Stimulated activated CD8-positive, alpha-beta memory T cell treated with anti-CD3 and anti-CD28 coated beads, Interleukin-15, amount 100 ng/mL, for 1 hour (primary cell): ENCODE data around the gene TBC1D22A.

Experiments
- DNase-seq: peaks from one replicate; pipeline ENCODE4 v3.0.0-alpha.2; 2020; ENCODE audit warnings: low read depth

The TBC1D22A gene

GRCh38 chr22:47059076-47059475 lies 296.6 kb downstream of the TBC1D22A start:
- no peak for DNase-seq

GRCh38 chr22:47059701-47060161 lies 297.3 kb downstream of the TBC1D22A start:
- DNase-seq, result no peak

- DNase-seq, result no peak
Measured at GRCh38 chr22:47060718-47061117, 298.3 kb downstream of the TBC1D22A start.

GRCh38 chr22:47061226-47061625 lies 298.8 kb downstream of the TBC1D22A start:
- DNase-seq, result no peak

- no peak for DNase-seq
Measured at GRCh38 chr22:47062126-47062525, 299.7 kb downstream of the TBC1D22A start.

GRCh38 chr22:47063071-47063509 lies 300.6 kb downstream of the TBC1D22A start:
- no peak for DNase-seq

- no peak for DNase-seq
Measured at GRCh38 chr22:47063606-47064005, 301.2 kb downstream of the TBC1D22A start.

GRCh38 chr22:47064016-47064415 lies 301.6 kb downstream of the TBC1D22A start:
- no peak for DNase-seq

- no peak for DNase-seq
Measured at GRCh38 chr22:47064416-47064815, 302.0 kb downstream of the TBC1D22A start.

GRCh38 chr22:47065756-47066615 lies 303.5 kb downstream of the TBC1D22A start:
- no peak for DNase-seq

GRCh38 chr22:47066616-47066905 lies 304.1 kb downstream of the TBC1D22A start:
- DNase-seq, result no peak

- no peak for DNase-seq
Measured at GRCh38 chr22:47067321-47067890, 305.0 kb downstream of the TBC1D22A start.

- no peak for DNase-seq
Measured at GRCh38 chr22:47067911-47068625, 305.6 kb downstream of the TBC1D22A start.

GRCh38 chr22:47068626-47068996 lies 306.2 kb downstream of the TBC1D22A start:
- DNase-seq, result no peak

- no peak for DNase-seq
Measured at GRCh38 chr22:47069270-47069669, 306.8 kb downstream of the TBC1D22A start.

- DNase-seq, result no peak
Measured at GRCh38 chr22:47071078-47071806, 308.8 kb downstream of the TBC1D22A start.

GRCh38 chr22:47071807-47072641 lies 309.6 kb downstream of the TBC1D22A start:
- DNase-seq, result no peak

- DNase-seq, result no peak
Measured at GRCh38 chr22:47072642-47072967, 310.2 kb downstream of the TBC1D22A start.

- DNase-seq, result no peak
Measured at GRCh38 chr22:47073075-47073474, 310.6 kb downstream of the TBC1D22A start.

- DNase-seq, result no peak
Measured at GRCh38 chr22:47074105-47074504, 311.7 kb downstream of the TBC1D22A start.

- DNase-seq, result no peak
Measured at GRCh38 chr22:47075568-47075967, 313.1 kb downstream of the TBC1D22A start.

GRCh38 chr22:47076758-47077157 lies 314.3 kb downstream of the TBC1D22A start:
- no peak for DNase-seq
